Smooth muscle cell (in vitro differentiated cells): Measurements from ENCODE around the gene GRIK3. TPM values are rescaled to one million over a fixed set of nuclear protein-coding genes. Genes with fewer than 3 reads are reported as not detected.

Experiments
- DNase-seq: peaks from one replicate; lab custom pipeline; 2025; ENCODE audit not compliant: unreplicated experiment; lab: John Stamatoyannopoulos, UW
- H2AFZ ChIP-seq: fragments of 200-600 bp; sonication (generic); 2 replicates; pipeline ENCODE4 v1.6.0; 2016; ENCODE audit warnings: antibody characterized with exemption, low read depth, mild to moderate bottlenecking
- H3F3A ChIP-seq: fragments of 200-600 bp; sonication (generic); 2 replicates; pipeline ENCODE4 v1.6.0; 2017; ENCODE audit warnings: antibody characterized with exemption, low read depth
- H3K27ac ChIP-seq: fragments of 200-600 bp; sonication (generic); 2 replicates; pipeline ENCODE4 v1.5.1; 2016; ENCODE audit warnings: low read depth, mild to moderate bottlenecking
- H3K27me3 ChIP-seq: fragments of 200-600 bp; sonication (generic); 2 replicates; pipeline ENCODE4 v1.6.1; 2016; ENCODE audit warnings: low read depth, mild to moderate bottlenecking
- H3K36me3 ChIP-seq: fragments of 200-600 bp; sonication (generic); 2 replicates; pipeline ENCODE4 v1.5.1; 2016; ENCODE audit warnings: low read depth
- H3K4me1 ChIP-seq: fragments of 200-600 bp; sonication (generic); 2 replicates; pipeline ENCODE4 v1.5.1; 2016; ENCODE audit warnings: low read depth
- H3K4me2 ChIP-seq: fragments of 200-600 bp; sonication (generic); 2 replicates; pipeline ENCODE4 v1.6.0; 2016; ENCODE audit warnings: mild to moderate bottlenecking
- H3K4me3 ChIP-seq: fragments of 200-600 bp; sonication (generic); 2 replicates; pipeline ENCODE4 v1.5.1; 2016; ENCODE audit warnings: mild to moderate bottlenecking
- H3K79me2 ChIP-seq: fragments of 200-600 bp; sonication (generic); 2 replicates; pipeline ENCODE4 v1.6.0; 2016; ENCODE audit warnings: low read depth, mild to moderate bottlenecking
- H3K9ac ChIP-seq: fragments of 200-600 bp; sonication (generic); 2 replicates; pipeline ENCODE4 v1.6.0; 2016; ENCODE audit warnings: low read depth
- H3K9me3 ChIP-seq: fragments of 200-600 bp; sonication (generic); replicated peaks from 2 replicates; pipeline ENCODE4 v1.5.1; 2016; ENCODE audit warnings: low read depth
- H4K20me1 ChIP-seq: fragments of 200-600 bp; sonication (generic); 2 replicates; pipeline ENCODE4 v1.6.0; 2016; ENCODE audit warnings: low read depth
- WGBS: methylation state at CpG from one replicate; pipeline ENCODE4 v1.1.7; 2016; ENCODE audit warnings: low lambda C conversion rate; 5-methylcytosine and 5-hydroxymethylcytosine counted together
- polyA plus RNA-seq: library from polyadenylated mRNA; unstranded; fragments of >200 nt; fragmentation: Nextera tagmentation; extraction: Ambion mirVana; gene quantifications from 2 replicates; pipeline ENCODE4 v1.2.1, GENCODE V29; 2016
- total RNA-seq: library from RNA; depleted of rRNA; stranded (reverse); fragments of >200 nt; gene quantifications from 2 replicates; pipeline ENCODE4 v1.2.3, GENCODE V29; 2014
- TF ChIP-seq, protein P1 (sequence below): fragments of 200-600 bp; sonication (generic); IDR thresholded peaks from 2 replicates; pipeline ENCODE4 v1.5.1; 2017; ENCODE audit warnings: borderline replicate concordance, mild to moderate bottlenecking, antibody characterized with exemption; ENCODE audit not compliant: insufficient read depth, poor library complexity, severe bottlenecking

GRIK3 gene
- total and polyA plus RNA-seq, 2 experiments from 2014 or later = 0.04 TPM; not detected in 1

GRCh38 chr1:36804669-36805314 is 229.5 kb downstream of the GRIK3 start:
- Histone ChIP-seq H3K4me1 (no peaks in the 10 kb centered on the region), H3K4me3 (no peak overlapping the region), H3K36me3 (no peaks in the 10 kb centered on the region), H3K4me2 (no peak overlapping the region), H2AFZ (no peak overlapping the region), H3K27ac (no peak overlapping the region), H3K9me3 (no peaks in the 10 kb centered on the region), H3K79me2 (no peaks in the 10 kb centered on the region), H3K27me3 (peaks cover 18% of the 10 kb centered on the region), H4K20me1 (no peaks in the 10 kb centered on the region), H3K9ac (no peak overlapping the region), H3F3A (no peaks in the 10 kb centered on the region)
- no peak for DNase-seq
- WGBS = 91% methylated on average over 16 of the region's 17 CpGs
- TF ChIP-seq, protein P1, sequence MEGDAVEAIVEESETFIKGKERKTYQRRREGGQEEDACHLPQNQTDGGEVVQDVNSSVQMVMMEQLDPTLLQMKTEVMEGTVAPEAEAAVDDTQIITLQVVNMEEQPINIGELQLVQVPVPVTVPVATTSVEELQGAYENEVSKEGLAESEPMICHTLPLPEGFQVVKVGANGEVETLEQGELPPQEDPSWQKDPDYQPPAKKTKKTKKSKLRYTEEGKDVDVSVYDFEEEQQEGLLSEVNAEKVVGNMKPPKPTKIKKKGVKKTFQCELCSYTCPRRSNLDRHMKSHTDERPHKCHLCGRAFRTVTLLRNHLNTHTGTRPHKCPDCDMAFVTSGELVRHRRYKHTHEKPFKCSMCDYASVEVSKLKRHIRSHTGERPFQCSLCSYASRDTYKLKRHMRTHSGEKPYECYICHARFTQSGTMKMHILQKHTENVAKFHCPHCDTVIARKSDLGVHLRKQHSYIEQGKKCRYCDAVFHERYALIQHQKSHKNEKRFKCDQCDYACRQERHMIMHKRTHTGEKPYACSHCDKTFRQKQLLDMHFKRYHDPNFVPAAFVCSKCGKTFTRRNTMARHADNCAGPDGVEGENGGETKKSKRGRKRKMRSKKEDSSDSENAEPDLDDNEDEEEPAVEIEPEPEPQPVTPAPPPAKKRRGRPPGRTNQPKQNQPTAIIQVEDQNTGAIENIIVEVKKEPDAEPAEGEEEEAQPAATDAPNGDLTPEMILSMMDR = no peak

DNA sequence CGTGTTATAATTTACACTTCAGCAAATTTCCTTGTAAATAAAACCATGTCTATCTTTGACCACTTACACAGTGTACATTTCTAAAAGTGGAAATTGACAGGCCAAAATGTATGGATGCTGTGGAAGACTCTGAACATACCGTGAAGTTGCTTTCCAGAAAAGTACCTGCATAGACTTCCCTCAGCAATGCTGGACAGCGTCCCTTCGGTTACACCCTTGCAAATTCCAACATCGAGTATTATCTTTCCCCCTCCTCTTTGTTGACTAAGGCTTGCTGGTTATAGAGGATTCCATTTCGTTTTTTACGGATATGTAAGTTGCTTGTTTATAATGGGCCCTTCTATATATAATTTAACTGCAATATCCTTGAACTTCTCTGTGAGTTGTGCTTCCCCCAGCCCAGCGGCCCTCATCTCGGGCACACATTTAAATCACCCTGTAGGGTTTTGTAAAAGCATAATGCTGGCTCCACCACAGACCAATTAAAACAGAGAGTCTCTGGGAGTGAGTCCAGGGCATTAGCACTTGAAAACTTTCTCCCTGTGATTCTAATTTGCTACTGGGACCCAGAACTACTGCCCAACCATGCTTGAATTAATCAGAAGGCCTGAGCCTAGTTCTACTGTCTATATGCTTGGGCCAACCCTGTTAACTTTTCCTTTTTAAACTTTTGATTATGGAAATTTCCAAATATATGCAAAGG is 230.3 kb downstream of the GRIK3 start:
- DNase-seq = no peak
- H3K27me3 ChIP-seq = peaks cover 18% of the 10 kb centered on the region
- no peak overlapping the region for H3K4me2 ChIP-seq
- H3K4me3 ChIP-seq = no peak overlapping the region
- H3K4me1 ChIP-seq = no peaks in the 10 kb centered on the region
- 79% methylated on average over 9 of the region's 9 CpGs for WGBS
- no peaks in the 10 kb centered on the region for H3F3A ChIP-seq
- TF ChIP-seq, protein P1 = no peak
- H3K9me3 ChIP-seq = no peaks in the 10 kb centered on the region
- H2AFZ ChIP-seq = no peak overlapping the region
- H3K36me3 ChIP-seq = no peaks in the 10 kb centered on the region
- no peak overlapping the region for H3K9ac ChIP-seq
- no peak overlapping the region for H3K27ac ChIP-seq
- H4K20me1 ChIP-seq = no peaks in the 10 kb centered on the region
- H3K79me2 ChIP-seq = no peaks in the 10 kb centered on the region

DNA sequence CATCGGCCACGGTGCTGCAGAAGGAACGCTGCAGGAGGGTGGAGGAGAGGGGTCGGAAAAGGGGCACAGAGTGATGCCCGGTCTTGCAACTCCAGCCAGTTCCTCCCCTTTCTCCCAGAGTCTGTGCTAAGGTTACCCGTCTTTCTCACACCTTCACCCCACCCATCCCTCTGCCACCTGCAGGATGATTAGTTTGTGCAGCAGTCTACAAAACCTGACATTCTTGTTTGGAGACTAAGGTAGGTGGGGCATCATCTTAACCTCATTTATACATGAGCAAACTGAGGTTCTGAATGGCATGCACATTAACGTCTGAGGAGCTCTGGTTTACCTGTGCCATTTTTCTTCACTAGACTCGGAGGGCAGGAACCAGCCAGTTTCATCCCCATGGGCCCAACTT is 232.3 kb downstream of the GRIK3 start:
- WGBS = 92% methylated on average over 8 of the region's 8 CpGs
- H3K9ac ChIP-seq = no peak overlapping the region
- H2AFZ ChIP-seq = no peak overlapping the region
- peaks cover 8% of the 10 kb centered on the region for H3K27me3 ChIP-seq
- DNase-seq = no peak
- H3K27ac ChIP-seq = no peak overlapping the region
- no peaks in the 10 kb centered on the region for H3K4me1 ChIP-seq
- no peaks in the 10 kb centered on the region for H3K36me3 ChIP-seq
- TF ChIP-seq, protein P1 = no peak
- H3K9me3 ChIP-seq = no peaks in the 10 kb centered on the region
- H3K4me3 ChIP-seq = no peak overlapping the region
- no peaks in the 10 kb centered on the region for H3K79me2 ChIP-seq
- H4K20me1 ChIP-seq = no peaks in the 10 kb centered on the region
- no peak overlapping the region for H3K4me2 ChIP-seq
- H3F3A ChIP-seq = no peaks in the 10 kb centered on the region

GRCh38 chr1:36797761-36798160 is 236.6 kb downstream of the GRIK3 start:
- Histone ChIP-seq H3K4me1 (no peaks in the 10 kb centered on the region), H2AFZ (no peak overlapping the region), H3K27ac (no peak overlapping the region), H3K4me3 (no peak overlapping the region), H3K27me3 (peaks cover 8% of the 10 kb centered on the region), H3K36me3 (no peaks in the 10 kb centered on the region), H3K4me2 (no peak overlapping the region), H3K9ac (no peak overlapping the region), H3K79me2 (no peaks in the 10 kb centered on the region), H3K9me3 (no peaks in the 10 kb centered on the region), H4K20me1 (no peaks in the 10 kb centered on the region), H3F3A (no peaks in the 10 kb centered on the region)
- DNase-seq = no peak
- TF ChIP-seq, protein P1 = no peak
- 85% methylated on average over 7 of the region's 7 CpGs for WGBS
